Prostate gland (tissue), 2 donors: ENCODE measurements around the gene CPLX3. TPM values are rescaled to one million over a fixed set of nuclear protein-coding genes. Genes with fewer than 3 reads are reported as not detected.

ENCODE experiments used
- DNase-seq: peaks from one replicate; pipeline ENCODE4 v3.0.0-alpha.2; 2019; ENCODE audit warnings: low spot score
- H3K27ac ChIP-seq, 2 donors: fragments of 200-600 bp; sonication (generic); 2 replicates each; pipeline ENCODE4 v1.5.1; 2017 to 2019
- H3K27me3 ChIP-seq: fragments of 200-600 bp; sonication (generic); replicated peaks from 2 replicates; pipeline ENCODE4 v1.5.1; 2019; ENCODE audit not compliant: insufficient read depth
- H3K36me3 ChIP-seq, 2 donors: fragments of 200-600 bp; sonication (generic); 1 replicate in 1 of 2; 2 replicates in 1 of 2; pipeline versions ENCODE4 v1.5.1 to v1.8.1; 2017 to 2019
- H3K4me1 ChIP-seq: fragments of 200-600 bp; sonication (generic); replicated peaks from 2 replicates; pipeline ENCODE4 v1.5.1; 2019
- H3K4me3 ChIP-seq, 2 donors: fragments of 200-600 bp; sonication (generic); 2 replicates each; pipeline ENCODE4 v1.5.1; 2017 to 2019
- H3K9me3 ChIP-seq: fragments of 200-600 bp; sonication (generic); 2 replicates; pipeline ENCODE4 v1.5.1; 2017
- POLR2A ChIP-seq: fragments of 450-650 bp; IDR thresholded peaks from one replicate; pipeline ENCODE4 v1.6.1; 2016; ENCODE audit warnings: antibody characterized with exemption, mild to moderate bottlenecking
- POLR2AphosphoS5 ChIP-seq: sonication (generic); formaldehyde crosslinking; IDR thresholded peaks from one replicate; pipeline ENCODE4 v1.6.1; 2017; ENCODE audit warnings: antibody characterized with exemption
- WGBS: methylation state at CpG from one replicate; pipeline ENCODE4 v1.1.5; 2018; 5-methylcytosine and 5-hydroxymethylcytosine counted together
- intact Hi-C: fragments of 100-400 bp; cut with DNase I; formaldehyde crosslinking; loops from one replicate; pipeline ENCODE4 v1.14.2; 2022
- total RNA-seq, 2 donors: library from RNA; depleted of rRNA; stranded (reverse); fragments of >200 nt; gene quantifications; one replicate each; pipeline ENCODE4 v1.1.0, GENCODE V29; 2016
- TF ChIP-seq, protein P1 (sequence below), 4 experiments: fragments of 200-600 bp in 2 of 4; fragments of 450-650 bp in 2 of 4; sonication (generic) in 2 of 4; IDR thresholded peaks; 1 replicate in 3 of 4; 2 replicates in 1 of 4; pipeline ENCODE4 v1.5.1; 2016 to 2019; ENCODE audit warnings: antibody characterized with exemption in 4 of 4, mild to moderate bottlenecking in 2 of 4, moderate library complexity in 2 of 4

CPLX3 gene
- total RNA-seq, 2 donors from 2014 or later, result 40.5 to 59.8 TPM

DNA sequence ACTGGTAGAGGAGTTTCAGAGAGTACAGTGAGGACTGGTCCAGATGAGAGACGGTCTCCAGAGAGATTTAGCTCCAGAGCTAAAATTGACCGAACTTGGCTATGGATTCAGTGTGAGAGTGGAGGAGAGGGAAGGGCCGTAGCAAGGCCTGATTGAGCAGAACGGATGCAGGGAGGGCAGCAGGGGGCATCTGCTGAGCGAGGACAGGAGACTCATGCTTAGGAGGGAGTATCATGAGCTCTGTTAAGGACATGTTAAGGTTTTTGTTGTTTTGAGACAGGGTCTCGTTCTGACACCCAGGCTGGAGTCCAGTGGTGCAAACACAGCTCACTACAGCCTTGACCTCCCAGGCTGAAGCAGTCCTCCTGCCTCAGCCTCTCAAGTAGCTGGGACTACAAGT lies 21.5 kb upstream of the CPLX3 start:
- DNase-seq, result no peak
- Histone ChIP-seq H3K36me3 (peaks cover 4 to 8% of the 10 kb centered on the region in 2 donors), H3K4me1 (peaks cover under 1% of the 10 kb centered on the region), H3K27ac (no peak overlapping the region), H3K9me3 (no peaks in the 10 kb centered on the region), H3K27me3 (no peaks in the 10 kb centered on the region), H3K4me3 (no peak overlapping the region)
- WGBS, result 70% methylated on average over 6 of the region's 6 CpGs
- intact Hi-C loops, result no loop called here
- TF ChIP-seq, protein P1, sequence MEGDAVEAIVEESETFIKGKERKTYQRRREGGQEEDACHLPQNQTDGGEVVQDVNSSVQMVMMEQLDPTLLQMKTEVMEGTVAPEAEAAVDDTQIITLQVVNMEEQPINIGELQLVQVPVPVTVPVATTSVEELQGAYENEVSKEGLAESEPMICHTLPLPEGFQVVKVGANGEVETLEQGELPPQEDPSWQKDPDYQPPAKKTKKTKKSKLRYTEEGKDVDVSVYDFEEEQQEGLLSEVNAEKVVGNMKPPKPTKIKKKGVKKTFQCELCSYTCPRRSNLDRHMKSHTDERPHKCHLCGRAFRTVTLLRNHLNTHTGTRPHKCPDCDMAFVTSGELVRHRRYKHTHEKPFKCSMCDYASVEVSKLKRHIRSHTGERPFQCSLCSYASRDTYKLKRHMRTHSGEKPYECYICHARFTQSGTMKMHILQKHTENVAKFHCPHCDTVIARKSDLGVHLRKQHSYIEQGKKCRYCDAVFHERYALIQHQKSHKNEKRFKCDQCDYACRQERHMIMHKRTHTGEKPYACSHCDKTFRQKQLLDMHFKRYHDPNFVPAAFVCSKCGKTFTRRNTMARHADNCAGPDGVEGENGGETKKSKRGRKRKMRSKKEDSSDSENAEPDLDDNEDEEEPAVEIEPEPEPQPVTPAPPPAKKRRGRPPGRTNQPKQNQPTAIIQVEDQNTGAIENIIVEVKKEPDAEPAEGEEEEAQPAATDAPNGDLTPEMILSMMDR (IDR thresholded peaks at IDR 0.05), result no peak
- TF ChIP-seq POLR2AphosphoS5 (no peak), POLR2A (no peak)

DNA sequence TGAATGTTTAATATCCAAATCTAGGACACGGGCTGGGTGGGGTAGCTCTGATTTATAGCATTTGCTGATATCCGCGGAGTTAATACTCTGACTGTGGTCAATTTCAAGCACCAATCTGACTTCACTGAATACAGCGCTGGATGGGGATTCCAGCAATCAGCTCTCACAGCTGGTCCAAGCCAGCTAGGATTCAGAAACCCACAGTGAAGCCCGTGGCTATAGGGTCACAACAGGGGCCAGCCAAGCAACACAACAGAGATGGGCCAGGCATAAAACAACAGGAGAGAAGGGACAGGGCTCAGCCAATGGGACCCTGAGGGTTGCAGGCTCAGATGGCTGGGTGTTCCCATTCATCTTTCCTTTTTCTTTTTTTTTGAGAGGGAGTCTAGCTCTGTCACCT lies 19.1 kb upstream of the CPLX3 start:
- Histone ChIP-seq H3K27me3 (no peaks in the 10 kb centered on the region), H3K9me3 (no peaks in the 10 kb centered on the region), H3K4me3 (no peak overlapping the region), H3K36me3 (peaks cover 0 to 4% of the 10 kb centered on the region in 2 donors), H3K4me1 (no peaks in the 10 kb centered on the region), H3K27ac (peak overlapping the region; percentile 77 to 80)
- intact Hi-C loops, result no loop called here
- no peak for DNase-seq
- TF ChIP-seq, protein P1 (IDR thresholded peaks at IDR 0.05), result no peak
- TF ChIP-seq POLR2AphosphoS5, result no peak
- no peak for TF ChIP-seq POLR2A
- 56% methylated on average over 5 of the region's 5 CpGs for WGBS

DNA sequence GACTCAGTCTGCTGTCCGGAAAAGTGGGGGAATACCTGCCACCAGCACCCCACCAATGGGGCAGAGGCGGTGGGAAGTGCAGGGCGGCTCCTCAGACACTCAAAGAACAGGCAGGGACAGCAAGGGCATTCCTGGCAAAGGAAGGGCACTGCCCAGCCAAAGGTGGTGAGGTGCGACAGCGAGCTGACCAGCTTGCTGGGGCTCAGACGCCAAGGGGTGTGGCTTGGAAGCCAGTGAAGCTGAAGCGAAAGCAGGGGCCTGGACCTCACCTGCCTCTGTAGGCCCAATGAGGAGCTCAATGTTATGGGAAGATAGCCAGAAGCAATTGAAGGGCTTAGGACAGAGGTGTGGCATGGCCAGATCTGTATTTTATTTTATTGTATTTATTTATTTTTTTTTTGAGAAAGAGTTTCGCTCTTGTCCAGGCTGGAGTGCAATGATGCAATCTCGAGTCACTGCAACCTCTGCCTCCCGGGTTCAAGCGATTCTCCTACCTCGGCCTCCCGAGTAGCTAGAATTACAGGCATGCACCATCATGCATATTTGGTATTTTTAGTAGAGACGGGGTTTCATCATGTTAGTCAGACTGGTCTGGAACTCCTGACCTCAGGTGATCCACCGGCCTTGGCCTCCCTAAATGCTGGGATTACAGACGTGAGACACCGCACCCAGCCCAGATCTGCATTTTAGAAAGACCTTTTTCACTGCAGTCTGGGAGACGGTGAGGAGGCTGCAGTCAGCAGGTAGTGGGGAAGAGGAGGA lies 18.2 kb upstream of the CPLX3 start:
- 62% methylated on average over 18 of the region's 18 CpGs for WGBS

DNA sequence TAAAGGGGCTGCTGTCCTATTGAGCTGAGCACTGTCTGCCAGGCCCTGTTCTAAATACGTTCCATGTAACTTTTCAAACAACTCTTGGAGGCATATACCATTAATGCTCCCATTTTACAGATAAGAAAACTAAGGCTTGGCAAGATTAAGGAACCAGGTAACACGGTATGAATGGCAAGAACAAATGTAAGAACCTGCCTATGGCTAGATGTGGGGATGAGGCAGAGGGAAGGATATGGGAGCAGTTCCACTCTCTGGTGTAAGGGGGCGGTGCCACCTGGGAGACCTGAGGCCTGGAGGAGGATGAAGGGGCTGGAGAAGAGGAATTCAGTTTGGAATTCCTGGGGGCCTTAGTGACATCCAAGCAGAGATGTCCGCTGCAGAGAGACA lies 17.6 kb upstream of the CPLX3 start:
- DNase-seq, result no peak
- H3K9me3 ChIP-seq, result no peaks in the 10 kb centered on the region
- peak overlapping the region; percentile 77 to 80 for H3K27ac ChIP-seq
- no peaks in the 10 kb centered on the region for H3K4me1 ChIP-seq
- H3K4me3 ChIP-seq, result no peak overlapping the region
- 68% methylated on average over 4 of the region's 4 CpGs for WGBS
- no peaks in the 10 kb centered on the region for H3K27me3 ChIP-seq
- no peak for TF ChIP-seq POLR2AphosphoS5
- no peak for TF ChIP-seq POLR2A
- TF ChIP-seq, protein P1 (IDR thresholded peaks at IDR 0.05), result no peak
- no peaks in the 10 kb centered on the region for H3K36me3 ChIP-seq
- intact Hi-C loops, result no loop called here

More for the DNA sequence above, 18.2 kb upstream of the CPLX3 start:
- no peak for TF ChIP-seq POLR2A
- TF ChIP-seq POLR2AphosphoS5, result peak; percentile 75
- TF ChIP-seq, protein P1 (IDR thresholded peaks at IDR 0.05), result no peak
- H3K27me3 ChIP-seq, result no peaks in the 10 kb centered on the region
- no peak overlapping the region for H3K4me3 ChIP-seq
- peaks cover 0 to 4% of the 10 kb centered on the region in 2 donors for H3K36me3 ChIP-seq
- peak overlapping the region; percentile 77 to 80 for H3K27ac ChIP-seq
- no peaks in the 10 kb centered on the region for H3K4me1 ChIP-seq
- H3K9me3 ChIP-seq, result no peaks in the 10 kb centered on the region
- peak; percentile 73 for DNase-seq
- intact Hi-C loops, result no loop called here

DNA sequence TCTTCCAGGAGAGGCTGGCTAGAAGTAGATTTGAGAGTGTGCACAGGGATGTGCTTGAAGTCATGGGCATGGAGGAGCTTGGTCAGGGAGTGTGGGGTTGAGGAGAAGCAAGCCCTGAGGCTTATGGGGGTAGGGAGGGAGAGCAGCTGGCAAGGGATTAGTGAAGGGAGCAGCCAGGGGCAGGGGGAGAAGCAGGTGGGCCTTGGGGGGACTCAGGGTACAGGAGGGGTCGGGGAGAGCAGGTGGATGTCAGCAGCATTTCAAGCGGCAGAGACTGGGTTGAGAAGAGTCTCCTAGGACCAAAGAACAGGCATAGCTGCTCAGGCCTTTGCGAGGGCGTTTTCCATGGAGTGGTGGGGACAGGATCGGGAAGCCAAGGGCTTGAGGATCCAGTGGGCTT lies 17.2 kb upstream of the CPLX3 start:
- intact Hi-C loops, result no loop called here

More for the DNA sequence above, 17.2 kb upstream of the CPLX3 start:
- 80% methylated on average over 5 of the region's 5 CpGs for WGBS
- no peaks in the 10 kb centered on the region for H3K9me3 ChIP-seq
- DNase-seq, result no peak
- no peaks in the 10 kb centered on the region for H3K4me1 ChIP-seq
- H3K36me3 ChIP-seq, result no peaks in the 10 kb centered on the region
- no peaks in the 10 kb centered on the region for H3K27me3 ChIP-seq
- H3K4me3 ChIP-seq, result no peak overlapping the region
- TF ChIP-seq POLR2AphosphoS5, result no peak
- TF ChIP-seq POLR2A, result no peak
- TF ChIP-seq, protein P1 (IDR thresholded peaks at IDR 0.05), result no peak
- H3K27ac ChIP-seq, result no peak overlapping the region
